ENCODE data around the gene STOX2. TPM values are rescaled to one million over a fixed set of nuclear protein-coding genes. Genes with fewer than 3 reads are reported as not detected.

The STOX2 gene, protein sequence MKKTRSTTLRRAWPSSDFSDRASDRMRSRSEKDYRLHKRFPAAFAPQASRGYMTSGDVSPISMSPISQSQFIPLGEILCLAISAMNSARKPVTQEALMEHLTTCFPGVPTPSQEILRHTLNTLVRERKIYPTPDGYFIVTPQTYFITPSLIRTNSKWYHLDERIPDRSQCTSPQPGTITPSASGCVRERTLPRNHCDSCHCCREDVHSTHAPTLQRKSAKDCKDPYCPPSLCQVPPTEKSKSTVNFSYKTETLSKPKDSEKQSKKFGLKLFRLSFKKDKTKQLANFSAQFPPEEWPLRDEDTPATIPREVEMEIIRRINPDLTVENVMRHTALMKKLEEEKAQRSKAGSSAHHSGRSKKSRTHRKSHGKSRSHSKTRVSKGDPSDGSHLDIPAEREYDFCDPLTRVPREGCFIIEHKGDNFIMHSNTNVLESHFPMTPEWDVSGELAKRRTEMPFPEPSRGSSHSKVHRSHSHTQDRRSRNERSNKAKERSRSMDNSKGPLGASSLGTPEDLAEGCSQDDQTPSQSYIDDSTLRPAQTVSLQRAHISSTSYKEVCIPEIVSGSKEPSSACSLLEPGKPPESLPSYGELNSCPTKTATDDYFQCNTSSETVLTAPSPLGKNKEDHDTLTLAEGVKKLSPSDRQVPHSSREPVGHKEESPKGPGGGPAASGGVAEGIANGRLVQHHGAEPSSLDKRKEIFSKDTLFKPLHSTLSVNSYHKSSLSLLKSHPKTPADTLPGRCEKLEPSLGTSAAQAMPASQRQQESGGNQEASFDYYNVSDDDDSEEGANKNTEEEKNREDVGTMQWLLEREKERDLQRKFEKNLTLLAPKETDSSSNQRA (N-terminal part only)
- 0.49 and 0.81 TPM in 2 replicates for total RNA-seq

DNA sequence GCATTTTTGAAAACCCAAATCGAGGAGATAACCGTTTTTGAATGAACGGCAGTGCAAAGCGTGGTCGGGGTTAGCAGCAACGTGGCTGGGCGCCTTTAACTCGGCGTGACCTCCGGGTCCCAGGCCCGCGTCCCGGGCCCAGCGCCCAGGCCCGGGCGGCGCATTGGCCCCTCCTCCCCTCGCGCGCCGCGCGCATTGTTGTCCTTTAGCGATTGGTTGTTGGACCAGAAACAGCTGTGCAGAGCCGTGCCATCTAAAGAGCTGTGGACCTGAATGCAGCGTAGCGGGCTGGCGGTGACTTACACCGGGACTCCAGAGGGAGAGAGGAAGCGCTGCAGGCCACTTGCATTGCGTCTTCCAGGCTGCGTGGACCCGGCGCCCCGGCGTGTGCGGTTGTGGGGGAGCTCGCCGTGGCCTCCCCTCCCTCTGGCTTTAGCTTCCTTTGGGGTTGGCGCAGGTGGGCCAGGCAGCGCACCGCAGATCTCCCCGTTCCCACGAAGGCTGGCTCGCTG is at the start of gene STOX2:
Gene STOX2, plus strand, starts transcription at position 227 of the 512 bp plus-strand sequence. CDS start 1,484 bp downstream, outside the sequence.

Other genes with a start within 250 kb of the STOX2 start
- 19.1 and 19.9 TPM in 2 replicates for gene RWDD4, start 246.1 kb upstream of the STOX2 start, total RNA-seq
- 39.6 and 45.4 TPM in 2 replicates for gene TRAPPC11, start 246.0 kb upstream of the STOX2 start, total RNA-seq